ENCODE measurements around the gene RALGAPA2. TPM values are rescaled to one million over a fixed set of nuclear protein-coding genes. Genes with fewer than 3 reads are reported as not detected.

RALGAPA2 gene
- total RNA-seq, 1 experiment from 2014 or later = 26.3 TPM

GRCh38 chr20:20456741-20457140, 255.7 kb downstream of the RALGAPA2 start:
- no peak overlapping the region for H3K27ac Mint-ChIP-seq (ENCODE audit: unreplicated experiment)
- H3K27me3 Mint-ChIP-seq (ENCODE audit: unreplicated experiment) = no peaks in the 10 kb centered on the region
- no TSS peak for BruUV-seq (replicated peaks)
- H3K4me1 Mint-ChIP-seq (ENCODE audit: low read depth, unreplicated experiment) = no peaks in the 10 kb centered on the region
- DNase-seq = no peak
- TF ChIP-seq CTCF (IDR thresholded peaks at IDR 0.05; ENCODE audit: unreplicated experiment) = no peak
- H3K9me3 Mint-ChIP-seq (ENCODE audit: low read depth, unreplicated experiment) = no peaks in the 10 kb centered on the region
- H3K36me3 Mint-ChIP-seq (ENCODE audit: insufficient read depth, unreplicated experiment) = peaks cover 4% of the 10 kb centered on the region
- intact Hi-C loops (cut with micrococcal nuclease; ENCODE audit: unreplicated experiment) = no loop called here
- CTCF ChIA-PET = no interaction called here
- H3K4me3 Mint-ChIP-seq (ENCODE audit: low read depth, unreplicated experiment) = no peak overlapping the region

GRCh38 chr20:20455926-20456325, 256.5 kb downstream of the RALGAPA2 start:
- CTCF ChIA-PET = no interaction called here
- Mint-ChIP-seq H3K36me3 (ENCODE audit: insufficient read depth, unreplicated experiment) (peaks cover 4% of the 10 kb centered on the region), H3K4me1 (ENCODE audit: low read depth, unreplicated experiment) (no peaks in the 10 kb centered on the region), H3K9me3 (ENCODE audit: low read depth, unreplicated experiment) (no peaks in the 10 kb centered on the region), H3K27ac (ENCODE audit: unreplicated experiment) (no peak overlapping the region), H3K27me3 (ENCODE audit: unreplicated experiment) (no peaks in the 10 kb centered on the region), H3K4me3 (ENCODE audit: low read depth, unreplicated experiment) (no peak overlapping the region)
- TF ChIP-seq CTCF (IDR thresholded peaks at IDR 0.05; ENCODE audit: unreplicated experiment) = no peak
- no TSS peak for BruUV-seq (replicated peaks)
- intact Hi-C loops (cut with micrococcal nuclease; ENCODE audit: unreplicated experiment) = no loop called here
- DNase-seq = no peak

- no peak for DNase-seq
- no peak for TF ChIP-seq CTCF (IDR thresholded peaks at IDR 0.05; ENCODE audit: unreplicated experiment)
- intact Hi-C loops (cut with micrococcal nuclease; ENCODE audit: unreplicated experiment) = no loop called here
- Mint-ChIP-seq H3K27me3 (ENCODE audit: unreplicated experiment) (no peaks in the 10 kb centered on the region), H3K4me1 (ENCODE audit: low read depth, unreplicated experiment) (no peaks in the 10 kb centered on the region), H3K36me3 (ENCODE audit: insufficient read depth, unreplicated experiment) (peaks cover 4% of the 10 kb centered on the region), H3K27ac (ENCODE audit: unreplicated experiment) (no peak overlapping the region), H3K4me3 (ENCODE audit: low read depth, unreplicated experiment) (no peak overlapping the region), H3K9me3 (ENCODE audit: low read depth, unreplicated experiment) (no peaks in the 10 kb centered on the region)
- CTCF ChIA-PET = no interaction called here
- no TSS peak for BruUV-seq (replicated peaks)
Observed at GRCh38 chr20:20454850-20455627, 257.4 kb downstream of the RALGAPA2 start.

- no peak for TF ChIP-seq CTCF (IDR thresholded peaks at IDR 0.05; ENCODE audit: unreplicated experiment)
- no TSS peak for BruUV-seq (replicated peaks)
- Mint-ChIP-seq H3K4me1 (ENCODE audit: low read depth, unreplicated experiment) (no peaks in the 10 kb centered on the region), H3K27me3 (ENCODE audit: unreplicated experiment) (no peaks in the 10 kb centered on the region), H3K4me3 (ENCODE audit: low read depth, unreplicated experiment) (no peak overlapping the region), H3K36me3 (ENCODE audit: insufficient read depth, unreplicated experiment) (peaks cover 4% of the 10 kb centered on the region), H3K9me3 (ENCODE audit: low read depth, unreplicated experiment) (no peaks in the 10 kb centered on the region), H3K27ac (ENCODE audit: unreplicated experiment) (no peak overlapping the region)
- DNase-seq = no peak
- CTCF ChIA-PET = no interaction called here
- intact Hi-C loops (cut with micrococcal nuclease; ENCODE audit: unreplicated experiment) = no loop called here
Observed at GRCh38 chr20:20454367-20454766, 258.1 kb downstream of the RALGAPA2 start.

Data from Calu3 (cell line).